ENCODE measurements around the gene DCANP1.
"Not testable (repeated sequence)": the region's sequence is repeated elsewhere in the genome, so short reads cannot be mapped to it uniquely, and the experiment has no call there.

Gene DCANP1

GRCh38 chr5:135447298-135447929 lies at the start of gene DCANP1:
Gene DCANP1 (minus strand): TSS chr5:135447348. CDS start chr5:135447108, 240 bp downstream.
- Histone ChIP-seq H3K4me1 (ENCODE audit: control insufficient read depth, insufficient read depth, low read length) (peaks cover 4% of the 10 kb centered on the region), H3K4me3 (ENCODE audit: low read length in 2 of 2) (no peak within 1 kb of the TSS), H3K36me3 (ENCODE audit: control insufficient read depth in 2 of 2, insufficient read depth in 2 of 2, low read length in 2 of 2) (no peaks in the 10 kb centered on the region), H3K9ac (ENCODE audit: low read length in 2 of 2) (no peak within 1 kb of the TSS), H3K27ac (ENCODE audit: low read length) (no peak within 1 kb of the TSS), H3K9me3 (ENCODE audit: control insufficient read depth in 2 of 2, low read length in 2 of 2) (no peaks in the 10 kb centered on the region), H3K27me3 (ENCODE audit: control insufficient read depth in 1 of 2, insufficient read depth in 2 of 2, low read length in 2 of 2) (peaks cover 0 to 2% of the 10 kb centered on the region in 2 donors)

DNA sequence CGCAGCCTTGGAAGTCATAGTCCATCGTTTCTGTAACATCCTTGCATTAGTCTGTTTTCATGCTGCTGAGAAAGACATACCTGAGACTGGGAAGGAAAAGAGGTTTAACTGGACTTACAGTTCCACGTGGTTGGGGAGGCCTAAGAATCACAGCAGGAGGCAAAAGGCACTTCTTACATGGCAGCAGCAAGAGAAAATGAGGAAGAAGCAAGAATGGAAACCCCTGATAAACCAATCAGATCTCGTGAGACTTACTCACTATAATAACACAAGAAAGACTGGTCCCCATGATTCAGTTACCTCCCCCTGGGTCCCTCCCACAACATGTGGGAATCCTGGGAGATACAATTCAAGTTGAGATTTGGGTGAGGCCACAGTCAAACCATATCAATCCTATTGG lies 48.4 kb upstream of the DCANP1 start:
- peaks cover 20 to 36% of the 10 kb centered on the region in 2 donors for H3K27me3 ChIP-seq (ENCODE audit: control insufficient read depth in 1 of 2, insufficient read depth in 2 of 2, low read length in 2 of 2)
- H3K9ac ChIP-seq (ENCODE audit: low read length in 2 of 2); H3K9me3 ChIP-seq (ENCODE audit: control insufficient read depth in 2 of 2, low read length in 2 of 2); H3K4me1 ChIP-seq (ENCODE audit: control insufficient read depth, insufficient read depth, low read length); H3K4me3 ChIP-seq (ENCODE audit: low read length in 2 of 2); H3K36me3 ChIP-seq (ENCODE audit: control insufficient read depth in 2 of 2, insufficient read depth in 2 of 2, low read length in 2 of 2); H3K27ac ChIP-seq (ENCODE audit: low read length): not testable (repeated sequence)

- no peak overlapping the region for H3K9ac ChIP-seq (ENCODE audit: low read length in 2 of 2)
- H3K9me3 ChIP-seq (ENCODE audit: control insufficient read depth in 2 of 2, low read length in 2 of 2) = no peaks in the 10 kb centered on the region
- H3K27me3 ChIP-seq (ENCODE audit: control insufficient read depth in 1 of 2, insufficient read depth in 2 of 2, low read length in 2 of 2) = peaks cover 34 to 46% of the 10 kb centered on the region in 2 donors
- H3K4me1 ChIP-seq (ENCODE audit: control insufficient read depth, insufficient read depth, low read length) = peaks cover 16% of the 10 kb centered on the region
- H3K36me3 ChIP-seq (ENCODE audit: control insufficient read depth in 2 of 2, insufficient read depth in 2 of 2, low read length in 2 of 2) = no peaks in the 10 kb centered on the region
- H3K27ac ChIP-seq (ENCODE audit: low read length) = no peak overlapping the region
- no peak overlapping the region for H3K4me3 ChIP-seq (ENCODE audit: low read length in 2 of 2)
Observed at GRCh38 chr5:135494196-135494595, 47.0 kb upstream of the DCANP1 start.

DNA sequence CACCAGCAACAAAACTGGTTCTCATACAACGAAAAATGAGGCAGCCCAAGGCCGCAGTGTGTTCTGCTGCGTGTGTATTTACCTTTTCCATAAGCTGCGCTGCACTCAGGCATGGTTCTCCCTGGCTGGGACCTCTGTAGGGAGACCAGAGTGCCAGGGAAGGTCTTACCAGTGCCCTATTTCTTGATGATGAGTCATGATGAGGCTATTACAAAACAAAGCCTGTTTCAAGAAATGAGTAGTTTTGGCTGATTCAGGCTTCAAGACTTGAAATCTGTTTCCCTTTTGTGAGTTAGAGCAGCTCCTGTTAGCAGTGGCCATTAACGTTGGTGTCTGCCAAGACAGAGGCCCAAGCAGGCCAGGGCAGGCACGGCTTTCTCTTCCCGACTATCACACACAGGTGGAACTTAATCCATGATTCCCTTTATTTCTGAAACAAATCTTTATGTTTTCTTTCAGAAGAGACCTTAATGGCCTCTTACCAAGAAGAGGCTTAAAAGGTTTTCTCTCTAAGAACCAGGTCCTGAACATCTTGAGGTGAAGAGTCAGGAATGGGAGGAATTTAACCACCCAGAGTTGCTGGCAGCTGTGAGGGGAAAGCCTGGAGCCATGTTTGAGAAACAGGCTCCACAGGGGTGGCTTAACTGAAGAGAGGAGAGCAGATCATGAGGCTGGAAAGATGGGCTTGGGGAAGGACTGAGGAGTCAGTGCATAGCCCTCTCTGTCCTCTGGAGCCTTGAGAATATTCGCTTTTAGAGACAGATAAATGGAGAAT lies 46.4 kb upstream of the DCANP1 start:
- peaks cover 22% of the 10 kb centered on the region for H3K4me1 ChIP-seq (ENCODE audit: control insufficient read depth, insufficient read depth, low read length)
- H3K4me3 ChIP-seq (ENCODE audit: low read length in 2 of 2) = no peak overlapping the region
- H3K27ac ChIP-seq (ENCODE audit: low read length) = no peak overlapping the region
- H3K27me3 ChIP-seq (ENCODE audit: control insufficient read depth in 1 of 2, insufficient read depth in 2 of 2, low read length in 2 of 2) = peaks cover 37 to 47% of the 10 kb centered on the region in 2 donors
- no peak overlapping the region for H3K9ac ChIP-seq (ENCODE audit: low read length in 2 of 2)
- H3K9me3 ChIP-seq (ENCODE audit: control insufficient read depth in 2 of 2, low read length in 2 of 2) = no peaks in the 10 kb centered on the region
- H3K36me3 ChIP-seq (ENCODE audit: control insufficient read depth in 2 of 2, insufficient read depth in 2 of 2, low read length in 2 of 2) = no peaks in the 10 kb centered on the region

- no peak overlapping the region for H3K9ac ChIP-seq (ENCODE audit: low read length in 2 of 2)
- H3K36me3 ChIP-seq (ENCODE audit: control insufficient read depth in 2 of 2, insufficient read depth in 2 of 2, low read length in 2 of 2) = no peaks in the 10 kb centered on the region
- no peaks in the 10 kb centered on the region for H3K9me3 ChIP-seq (ENCODE audit: control insufficient read depth in 2 of 2, low read length in 2 of 2)
- H3K27me3 ChIP-seq (ENCODE audit: control insufficient read depth in 1 of 2, insufficient read depth in 2 of 2, low read length in 2 of 2) = peaks cover 44 to 58% of the 10 kb centered on the region in 2 donors
- no peak overlapping the region for H3K27ac ChIP-seq (ENCODE audit: low read length)
- no peak overlapping the region for H3K4me3 ChIP-seq (ENCODE audit: low read length in 2 of 2)
- peaks cover 29% of the 10 kb centered on the region for H3K4me1 ChIP-seq (ENCODE audit: control insufficient read depth, insufficient read depth, low read length)
Observed at GRCh38 chr5:135492319-135492626, 45.1 kb upstream of the DCANP1 start.

DNA sequence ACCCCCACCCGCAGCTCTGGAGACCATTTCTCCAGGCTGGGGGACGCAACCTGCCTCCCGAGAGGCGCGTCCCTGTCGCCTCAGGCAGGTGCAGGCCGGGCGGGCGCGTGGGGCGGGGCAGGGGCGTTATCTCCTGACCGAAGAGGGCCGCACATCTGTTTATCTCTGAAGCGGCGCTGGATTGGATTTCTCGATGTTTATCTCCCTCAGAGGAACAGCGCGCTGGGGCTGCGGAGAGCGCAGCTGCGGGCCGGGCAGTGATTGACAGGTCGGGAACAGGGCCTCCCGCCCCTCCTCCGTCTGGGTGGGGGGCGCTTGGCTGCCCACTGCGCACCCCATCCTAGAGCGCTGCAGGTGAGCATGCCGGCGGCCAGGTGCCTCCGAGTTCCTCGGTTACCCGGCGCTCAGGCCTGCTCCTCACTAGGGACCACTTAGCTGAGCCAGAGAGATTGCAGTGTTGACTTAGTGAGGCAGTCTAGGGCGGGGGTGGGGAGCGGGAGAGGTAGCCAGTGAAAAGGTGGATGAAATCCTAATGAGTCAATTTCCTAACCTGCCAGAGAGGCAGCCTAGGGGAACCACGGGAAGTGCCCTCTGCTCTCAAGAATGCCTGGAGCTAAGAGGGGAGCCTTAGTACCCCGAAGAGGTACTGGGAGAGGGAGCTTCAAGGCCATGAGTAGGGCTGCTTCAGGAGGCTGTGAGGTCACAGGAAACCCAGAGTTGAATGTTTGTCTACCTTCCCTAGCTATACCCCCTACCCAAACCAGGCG lies 44.6 kb upstream of the DCANP1 start:
- peaks cover 29% of the 10 kb centered on the region for H3K4me1 ChIP-seq (ENCODE audit: control insufficient read depth, insufficient read depth, low read length)
- no peak overlapping the region for H3K27ac ChIP-seq (ENCODE audit: low read length)
- no peak overlapping the region for H3K9ac ChIP-seq (ENCODE audit: low read length in 2 of 2)
- no peaks in the 10 kb centered on the region for H3K36me3 ChIP-seq (ENCODE audit: control insufficient read depth in 2 of 2, insufficient read depth in 2 of 2, low read length in 2 of 2)
- H3K27me3 ChIP-seq (ENCODE audit: control insufficient read depth in 1 of 2, insufficient read depth in 2 of 2, low read length in 2 of 2) = peaks cover 49 to 63% of the 10 kb centered on the region in 2 donors
- H3K4me3 ChIP-seq (ENCODE audit: low read length in 2 of 2) = no peak overlapping the region
- H3K9me3 ChIP-seq (ENCODE audit: control insufficient read depth in 2 of 2, low read length in 2 of 2) = no peaks in the 10 kb centered on the region

DNA sequence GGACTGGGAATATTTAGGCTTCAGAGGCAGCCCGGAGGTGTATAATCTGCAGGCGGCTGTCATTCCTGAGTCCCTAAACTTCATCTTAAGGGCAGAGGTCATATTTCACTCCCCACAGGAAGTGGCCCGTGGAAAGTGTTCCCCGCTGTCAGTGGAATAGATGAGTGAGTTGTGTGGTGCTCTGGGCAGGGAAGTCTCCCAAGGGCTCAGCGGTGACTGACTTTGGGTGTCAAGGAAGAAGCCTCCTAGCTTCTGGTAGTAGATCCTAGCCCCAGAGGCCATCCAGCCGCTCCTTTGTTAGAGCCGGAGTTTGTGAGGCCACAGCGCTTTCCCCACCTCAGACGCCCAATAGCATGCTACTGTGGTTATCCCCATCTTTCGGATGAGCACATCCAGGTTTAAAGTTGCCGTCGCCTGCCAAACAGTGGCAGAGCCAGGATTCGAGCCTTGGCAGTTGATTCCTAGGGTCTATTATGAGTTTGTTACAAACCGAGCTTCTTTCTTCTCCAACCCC lies 43.9 kb upstream of the DCANP1 start:
- Histone ChIP-seq H3K27ac (ENCODE audit: low read length) (no peak overlapping the region), H3K9ac (ENCODE audit: low read length in 2 of 2) (no peak overlapping the region), H3K9me3 (ENCODE audit: control insufficient read depth in 2 of 2, low read length in 2 of 2) (no peaks in the 10 kb centered on the region), H3K4me1 (ENCODE audit: control insufficient read depth, insufficient read depth, low read length) (peaks cover 29% of the 10 kb centered on the region), H3K36me3 (ENCODE audit: control insufficient read depth in 2 of 2, insufficient read depth in 2 of 2, low read length in 2 of 2) (no peaks in the 10 kb centered on the region), H3K4me3 (ENCODE audit: low read length in 2 of 2) (no peak overlapping the region), H3K27me3 (ENCODE audit: control insufficient read depth in 1 of 2, insufficient read depth in 2 of 2, low read length in 2 of 2) (peaks cover 51 to 65% of the 10 kb centered on the region in 2 donors)

- no peaks in the 10 kb centered on the region for H3K9me3 ChIP-seq (ENCODE audit: control insufficient read depth in 2 of 2, low read length in 2 of 2)
- peaks cover 29% of the 10 kb centered on the region for H3K4me1 ChIP-seq (ENCODE audit: control insufficient read depth, insufficient read depth, low read length)
- H3K27me3 ChIP-seq (ENCODE audit: control insufficient read depth in 1 of 2, insufficient read depth in 2 of 2, low read length in 2 of 2) = peaks cover 55 to 71% of the 10 kb centered on the region in 2 donors
- H3K4me3 ChIP-seq (ENCODE audit: low read length in 2 of 2) = peak overlapping the region; percentile 31 to 66
- H3K36me3 ChIP-seq (ENCODE audit: control insufficient read depth in 2 of 2, insufficient read depth in 2 of 2, low read length in 2 of 2) = no peaks in the 10 kb centered on the region
- H3K27ac ChIP-seq (ENCODE audit: low read length) = no peak overlapping the region
- no peak overlapping the region for H3K9ac ChIP-seq (ENCODE audit: low read length in 2 of 2)
Observed at GRCh38 chr5:135490245-135491037, 43.3 kb upstream of the DCANP1 start.

DNA sequence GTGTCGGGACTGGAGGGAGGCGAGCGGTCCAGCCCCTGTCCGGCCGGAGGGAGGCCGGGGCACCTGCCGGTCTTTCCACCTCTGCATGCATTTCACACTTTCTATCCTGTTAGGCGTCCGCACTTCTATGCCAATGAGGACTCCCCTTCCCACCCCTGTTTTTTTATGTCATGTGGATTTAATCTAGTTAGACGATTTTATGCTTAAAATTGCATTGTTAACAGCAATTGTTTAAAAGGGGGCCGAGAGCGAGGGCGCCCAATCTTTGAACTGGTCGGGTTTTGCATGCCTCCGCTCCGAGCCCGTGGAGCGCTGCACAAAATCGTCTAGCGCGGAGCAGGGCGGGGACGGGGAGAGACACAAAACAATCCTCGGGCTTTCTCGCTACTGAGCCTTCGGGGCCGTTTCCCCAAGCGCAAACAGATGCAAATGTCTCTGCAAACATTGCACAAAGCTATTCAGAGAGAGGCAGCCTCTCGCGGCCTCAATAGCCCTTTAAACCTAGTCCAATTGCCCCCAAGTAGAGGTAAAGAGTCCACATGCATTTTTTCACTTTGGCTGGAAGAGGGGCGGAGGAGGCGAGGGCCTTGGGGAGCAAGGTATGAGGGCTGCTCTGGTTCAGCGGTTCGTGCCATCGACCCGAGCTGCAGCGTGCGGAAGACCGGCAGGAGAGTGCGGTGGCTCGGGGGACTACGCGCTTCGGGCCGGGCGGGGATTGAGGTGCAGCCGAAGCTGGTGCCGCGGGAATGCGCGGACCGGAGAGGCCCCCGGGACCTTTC lies 42.5 kb upstream of the DCANP1 start:
- H3K27ac ChIP-seq (ENCODE audit: low read length) = no peak overlapping the region
- peak overlapping the region; percentile 31 to 66 for H3K4me3 ChIP-seq (ENCODE audit: low read length in 2 of 2)
- H3K27me3 ChIP-seq (ENCODE audit: control insufficient read depth in 1 of 2, insufficient read depth in 2 of 2, low read length in 2 of 2) = peaks cover 57 to 73% of the 10 kb centered on the region in 2 donors
- H3K9ac ChIP-seq (ENCODE audit: low read length in 2 of 2) = no peak overlapping the region
- no peaks in the 10 kb centered on the region for H3K36me3 ChIP-seq (ENCODE audit: control insufficient read depth in 2 of 2, insufficient read depth in 2 of 2, low read length in 2 of 2)
- H3K9me3 ChIP-seq (ENCODE audit: control insufficient read depth in 2 of 2, low read length in 2 of 2) = no peaks in the 10 kb centered on the region
- H3K4me1 ChIP-seq (ENCODE audit: control insufficient read depth, insufficient read depth, low read length) = peaks cover 29% of the 10 kb centered on the region

Data from stomach smooth muscle (tissue), 2 donors.